HG02610 (cell line): ENCODE data around the gene CELA2A.

ENCODE experiments used
- ATAC-seq: cut with Tn5 transposase; IDR thresholded peaks from one replicate; pipeline ENCODE4 v1.9.1; 2021; ENCODE audit warnings: mild to moderate bottlenecking, moderate library complexity; ENCODE audit not compliant: unreplicated experiment

CELA2A gene

DNA sequence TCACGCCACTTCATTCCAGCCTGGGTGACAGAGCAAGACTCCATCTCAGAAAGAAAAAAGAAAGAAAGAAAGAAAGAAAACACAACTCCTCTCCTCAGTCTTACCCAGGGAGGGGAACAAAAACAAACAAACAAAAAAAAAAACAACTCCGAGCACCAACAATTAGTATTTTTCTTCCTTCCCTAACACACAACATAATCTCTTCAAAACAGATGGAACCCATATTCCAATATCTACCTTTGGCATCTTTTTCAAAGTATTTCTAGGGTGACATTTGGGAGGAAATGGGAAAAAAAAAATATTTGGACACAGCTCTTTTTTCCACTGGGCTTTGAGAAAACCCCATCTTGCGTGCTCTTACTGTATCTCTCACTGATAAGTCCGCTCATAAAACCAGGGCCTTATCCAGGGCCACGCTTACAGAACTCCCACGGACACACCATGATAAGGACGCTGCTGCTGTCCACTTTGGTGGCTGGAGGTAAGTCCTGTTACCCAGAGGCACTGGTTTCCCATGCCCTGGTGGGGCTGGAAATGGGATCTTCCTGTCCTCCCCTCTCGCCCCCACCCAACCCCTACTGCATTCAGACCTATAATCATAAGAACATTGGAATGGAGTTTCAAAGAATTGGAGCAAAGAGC, at the start of gene CELA2A:
CELA2A (plus strand) TSS at position 420 of the 642 bp plus-strand sequence; CDS start at position 442, 22 bp downstream.
- ATAC-seq = no peak

DNA sequence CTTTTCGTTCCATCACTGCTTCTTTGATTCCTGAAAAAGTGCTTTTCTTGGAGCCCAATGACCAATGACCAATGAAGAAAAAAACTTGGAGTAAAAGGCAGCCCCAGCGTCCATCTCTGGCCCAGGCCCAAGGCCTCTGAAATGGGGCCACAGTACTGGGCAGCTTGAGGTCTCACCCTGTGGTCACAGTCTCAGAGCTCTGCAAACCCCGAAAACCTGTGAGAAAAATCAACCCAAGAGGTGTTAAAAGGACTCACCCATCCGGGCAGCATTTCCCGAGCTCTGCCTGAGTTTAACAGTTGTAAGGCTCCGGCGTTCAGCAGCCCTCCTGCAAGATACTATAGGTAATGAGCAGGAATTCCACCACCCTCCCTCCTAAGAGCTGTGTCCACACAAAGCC, 49.0 kb upstream of the CELA2A start:
- ATAC-seq = no peak

DNA sequence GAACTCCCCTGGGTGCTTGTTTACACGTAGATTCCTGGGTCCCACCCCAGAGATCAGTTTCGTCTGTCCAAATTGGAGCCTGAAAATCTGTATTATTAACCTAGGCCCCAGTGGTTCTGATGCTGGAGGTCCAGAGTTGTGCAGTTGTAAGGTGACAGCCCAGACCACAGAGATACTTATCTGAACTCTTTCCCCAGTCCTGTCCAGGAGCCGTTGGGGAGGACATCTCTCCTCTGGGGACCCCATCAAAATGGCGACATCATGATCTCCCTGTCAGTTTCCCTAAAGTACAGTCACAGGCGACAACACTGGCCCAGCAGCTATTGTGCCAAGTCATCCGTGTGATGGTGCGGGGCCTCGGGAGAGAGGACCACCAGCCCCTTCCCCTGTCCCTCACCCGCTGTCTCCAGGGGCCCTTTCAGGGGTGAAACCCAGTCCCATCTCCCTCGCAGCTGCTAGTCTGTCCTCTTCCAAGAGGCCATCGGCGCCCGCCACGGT, 47.6 kb upstream of the CELA2A start:
- ATAC-seq = no peak

DNA sequence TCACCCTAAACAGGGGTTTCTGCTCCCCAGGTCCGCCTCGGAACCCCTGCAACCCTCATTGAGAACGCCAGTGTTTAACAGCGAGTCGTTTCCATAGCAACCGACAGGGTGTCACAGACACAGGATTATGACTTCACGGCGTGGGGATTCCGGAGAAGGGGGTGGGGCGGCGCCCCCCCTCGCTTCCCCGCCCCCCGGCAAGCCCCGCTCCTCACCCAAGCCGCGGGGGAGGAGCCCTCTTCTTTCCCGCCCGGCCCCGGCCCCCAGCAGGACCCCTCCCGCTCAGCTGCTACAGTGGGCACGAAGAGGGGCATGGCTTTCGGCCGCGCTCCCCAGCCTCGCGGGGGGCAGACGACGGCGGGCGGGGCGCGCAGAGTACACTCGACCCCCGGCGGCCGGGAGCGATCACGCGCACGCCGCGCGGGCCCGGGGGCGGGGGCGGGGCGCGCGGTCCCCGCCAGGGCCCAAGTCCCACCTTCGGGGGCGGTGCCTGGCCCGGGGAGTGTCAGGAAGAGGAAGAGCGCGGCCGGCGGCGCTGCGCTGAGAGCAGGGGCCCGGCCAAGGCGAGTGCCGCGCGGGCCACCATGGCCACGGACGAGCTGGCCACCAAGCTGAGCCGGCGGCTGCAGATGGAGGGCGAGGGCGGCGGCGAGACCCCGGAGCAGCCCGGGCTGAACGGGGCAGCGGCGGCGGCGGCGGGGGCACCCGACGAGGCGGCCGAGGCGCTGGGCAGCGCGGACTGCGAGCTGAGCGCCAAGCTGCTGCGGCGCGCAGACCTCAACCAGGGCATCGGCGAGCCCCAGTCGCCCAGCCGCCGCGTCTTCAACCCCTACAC, 46.9 kb upstream of the CELA2A start, which contains the start of gene EFHD2:
EFHD2 (plus strand) TSS at position 501 of the 835 bp plus-strand sequence; CDS start at position 585, 84 bp downstream.
- ATAC-seq = peak; percentile 71

GRCh38 chr1:15410223-15410883, 46.2 kb upstream of the CELA2A start:
- ATAC-seq = no peak

- no peak for ATAC-seq
Measured at GRCh38 chr1:15410884-15411245, 45.7 kb upstream of the CELA2A start.

DNA sequence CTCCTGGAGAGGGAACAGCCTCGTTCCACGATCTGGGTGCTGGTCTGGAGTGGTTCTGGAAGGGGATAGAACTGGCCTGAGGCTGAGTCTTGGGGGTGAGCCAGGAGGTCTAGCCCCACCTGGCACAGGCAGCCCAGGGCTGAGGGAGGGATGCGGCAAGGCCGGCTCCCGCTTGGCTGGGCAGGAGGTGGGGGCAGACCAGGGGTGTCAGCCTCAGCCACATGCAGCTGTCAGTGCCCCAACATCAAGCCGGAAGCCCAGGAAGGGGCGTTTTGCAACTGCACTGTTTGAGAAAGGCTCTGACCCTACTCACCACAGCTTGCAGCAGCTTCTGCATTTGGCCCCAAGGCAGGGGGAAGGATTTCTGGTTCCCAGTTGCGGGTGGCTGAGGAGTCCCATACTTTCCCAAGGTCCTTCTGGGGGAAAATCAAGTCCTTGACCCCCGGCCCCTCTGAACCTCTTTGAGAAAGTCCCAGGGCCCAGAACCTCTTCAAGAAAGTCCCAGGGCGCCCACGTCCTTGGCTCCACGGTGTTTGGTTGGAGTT, 44.9 kb upstream of the CELA2A start:
- ATAC-seq = peak; percentile 53

DNA sequence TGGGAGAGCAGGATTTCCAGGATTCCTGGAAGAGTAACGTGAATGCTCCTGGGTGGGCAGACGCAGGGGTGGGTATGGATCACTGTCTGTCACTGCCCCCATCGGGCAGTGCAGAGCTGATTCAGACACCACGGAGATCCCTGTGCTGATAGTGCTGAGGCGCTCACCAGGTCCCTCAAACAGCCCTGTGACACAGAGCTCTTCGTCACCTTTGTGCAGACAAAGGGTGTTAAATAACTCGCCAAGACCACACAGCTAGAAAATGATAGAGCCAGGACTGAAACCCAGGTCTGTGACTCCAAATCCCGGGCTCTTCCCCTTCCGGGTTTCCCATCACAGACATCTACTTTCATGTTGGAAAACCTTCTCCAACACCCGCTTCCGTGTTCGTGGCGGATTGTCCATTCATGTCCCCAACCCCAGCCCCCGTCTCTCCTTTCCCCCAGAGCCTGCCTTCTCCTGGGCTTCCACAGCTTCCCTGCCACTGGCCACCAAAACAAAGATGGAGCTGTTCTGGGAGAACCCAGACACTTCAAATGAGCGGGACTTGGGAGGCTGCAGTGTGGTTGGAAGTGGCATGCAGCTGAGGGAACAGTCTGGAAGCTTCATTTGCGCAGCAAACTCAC, 44.2 kb upstream of the CELA2A start:
- ATAC-seq = no peak

DNA sequence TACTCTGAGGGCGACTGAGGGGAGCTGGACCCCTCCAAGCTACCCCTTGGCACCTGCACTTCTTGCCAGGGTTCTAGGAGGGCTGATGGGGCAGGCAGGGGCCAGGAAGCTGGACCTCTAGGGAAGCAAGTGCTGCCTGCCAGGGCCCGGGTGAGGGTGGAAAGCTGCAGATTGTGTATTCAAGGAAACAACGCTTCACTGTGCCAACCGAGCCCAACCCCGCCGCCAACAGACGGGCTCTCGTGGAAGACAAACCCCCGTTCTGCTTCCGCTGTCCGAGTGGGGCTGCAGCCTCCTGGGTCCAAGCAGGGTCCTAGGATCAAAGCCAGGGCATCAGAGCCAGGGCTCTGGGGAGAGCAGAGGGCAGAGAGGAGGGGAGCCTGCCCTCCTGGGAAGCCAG, 43.7 kb upstream of the CELA2A start:
- no peak for ATAC-seq

- no peak for ATAC-seq
Measured at GRCh38 chr1:15413563-15414444, 42.7 kb upstream of the CELA2A start.

DNA sequence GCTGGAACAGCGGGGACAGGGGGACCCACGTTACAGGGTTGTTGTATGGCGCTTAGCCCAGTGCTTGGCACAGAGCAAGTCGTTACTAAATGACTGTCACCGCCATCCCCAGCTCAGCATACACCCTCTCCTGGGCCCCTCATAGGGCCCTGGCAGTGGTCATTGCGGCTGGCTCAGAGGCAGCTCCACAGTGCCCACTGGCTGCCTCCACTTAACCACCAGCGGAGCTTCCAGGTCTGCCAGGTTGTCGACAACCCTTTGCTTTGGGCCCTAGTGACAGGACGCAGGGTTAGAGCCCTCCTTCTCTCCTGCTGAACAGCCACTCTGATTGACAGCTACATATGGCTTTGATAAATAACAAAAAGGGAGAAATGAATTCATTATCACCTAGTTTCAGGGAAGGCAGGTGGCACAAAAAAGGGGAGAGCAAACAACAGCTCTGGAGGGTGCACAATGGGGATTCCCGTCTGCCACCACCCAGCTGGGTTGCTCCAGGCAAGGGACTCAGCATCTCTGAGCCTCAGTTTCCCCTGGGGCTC, 42.0 kb upstream of the CELA2A start:
- no peak for ATAC-seq

GRCh38 chr1:15417059-15417934, 39.2 kb upstream of the CELA2A start:
- peak; percentile 59 for ATAC-seq

DNA sequence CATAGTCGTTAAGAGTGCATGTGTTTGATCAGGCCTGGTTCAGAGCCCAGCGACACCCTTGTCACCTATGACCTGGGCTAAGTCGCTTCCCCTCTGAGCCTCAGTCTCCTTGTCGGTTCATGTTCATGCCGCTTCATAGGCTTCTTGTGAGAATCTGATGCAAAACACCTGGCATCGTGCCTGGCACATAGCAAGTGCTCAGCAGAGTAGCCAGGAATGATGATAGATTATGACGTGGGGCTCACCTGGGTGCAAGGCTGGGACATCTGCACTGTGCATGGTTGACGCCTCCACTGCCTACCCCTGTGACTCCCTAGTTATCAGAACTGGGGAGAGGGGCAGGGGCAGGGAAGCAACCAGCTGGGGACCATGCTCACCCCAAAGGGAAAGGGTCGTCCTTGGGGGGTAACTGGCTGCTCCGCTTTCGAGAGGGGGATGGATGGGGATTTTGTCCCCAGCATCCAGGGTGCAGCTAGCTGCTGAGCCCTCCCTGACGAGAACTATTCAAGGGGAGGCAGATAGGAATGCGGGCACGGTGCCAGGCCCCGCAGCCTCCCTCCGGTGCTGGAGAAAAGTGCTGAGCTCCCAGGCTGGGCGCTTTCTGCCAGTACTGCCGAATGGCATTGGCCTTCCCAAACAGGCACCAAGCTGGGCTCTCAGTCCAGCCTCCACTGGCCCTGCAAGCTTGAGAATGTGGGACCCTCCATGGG, 37.6 kb upstream of the CELA2A start:
- ATAC-seq = no peak

DNA sequence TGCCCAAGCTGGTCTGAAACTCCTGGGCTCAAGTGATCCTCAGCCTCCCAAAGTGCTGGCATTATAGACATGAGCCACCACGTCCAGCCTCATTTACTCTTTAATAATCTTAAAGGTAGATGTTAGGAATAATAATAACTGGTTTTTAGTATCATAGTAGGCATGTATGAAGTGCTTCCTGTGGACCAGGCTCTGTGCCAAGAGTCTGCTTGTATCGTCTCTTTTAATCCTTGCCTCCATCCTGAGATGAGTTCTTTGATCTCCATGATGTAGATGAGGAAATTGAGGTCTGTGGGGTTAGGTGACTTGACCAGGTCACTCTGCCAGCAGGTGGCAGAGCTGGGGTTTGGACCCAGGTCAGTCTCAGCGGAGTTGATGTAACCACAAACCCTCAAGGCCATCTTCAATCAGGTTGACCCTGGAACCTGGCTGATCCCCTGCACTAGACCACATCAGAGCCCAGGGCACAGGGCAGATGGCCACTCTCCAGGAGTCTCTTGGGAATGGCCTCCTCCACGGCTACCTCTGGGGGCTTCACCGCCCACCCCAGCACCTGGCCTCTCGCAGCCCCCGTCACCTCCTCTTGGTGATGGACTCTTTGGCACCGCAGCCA, 35.6 kb upstream of the CELA2A start:
- ATAC-seq = no peak

GRCh38 chr1:15422871-15423270, 33.7 kb upstream of the CELA2A start:
- no peak for ATAC-seq

- ATAC-seq = no peak
Measured at GRCh38 chr1:15423355-15424077, 33.0 kb upstream of the CELA2A start.

DNA sequence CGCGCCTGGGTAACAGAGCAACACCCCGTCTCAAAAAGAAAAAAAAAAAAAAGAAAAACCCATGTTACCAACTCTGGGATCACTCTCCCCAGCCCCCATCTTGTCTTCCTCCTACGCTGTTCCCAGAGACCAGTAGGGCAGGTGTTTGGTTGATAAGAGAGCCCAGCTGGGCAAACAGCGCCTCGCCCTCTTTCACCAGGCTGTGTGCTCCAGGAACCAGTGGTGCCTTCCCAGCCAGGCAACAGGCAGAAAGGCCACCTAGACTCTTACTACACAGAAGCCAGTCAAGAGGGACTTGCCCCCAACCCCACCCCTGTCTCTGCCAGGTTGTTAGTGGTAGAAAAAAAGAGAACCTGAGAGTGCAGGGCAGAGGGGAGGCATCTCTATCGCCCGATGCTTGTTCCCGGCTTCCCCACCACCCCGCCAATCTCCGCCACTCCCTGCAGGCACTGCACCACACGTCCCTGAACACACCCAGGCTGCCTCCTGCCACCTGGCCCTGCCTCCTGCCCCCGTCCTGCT, 32.3 kb upstream of the CELA2A start:
- ATAC-seq = no peak
